HCT116 (cell line): Measurements from ENCODE around the gene ACP7.

Experiments used
- CEBPB ChIP-seq: IDR thresholded peaks from 2 replicates; pipeline ENCODE4 v1.6.1; 2012; ENCODE audit warnings: low read depth
- EZH2 ChIP-seq: fragments of 200-600 bp; sonication (generic); IDR thresholded peaks from 2 replicates; pipeline ENCODE4 v1.6.1; 2017; ENCODE audit warnings: antibody characterized with exemption, mixed run types
- EZH2phosphoT487 ChIP-seq: fragments of 200-600 bp; IDR thresholded peaks from 2 replicates; pipeline ENCODE4 v1.6.1; 2018; ENCODE audit warnings: antibody characterized with exemption, borderline replicate concordance
- JUND ChIP-seq: IDR thresholded peaks from 2 replicates; pipeline ENCODE4 v1.6.1; 2012
- POLR2A ChIP-seq: IDR thresholded peaks from 2 replicates; pipeline ENCODE4 v1.7.0; 2011; ENCODE audit warnings: borderline replicate concordance; ENCODE audit not compliant: insufficient read depth, insufficient read length; ENCODE audit errors: extremely low read depth
- POLR2AphosphoS5 ChIP-seq: IDR thresholded peaks from 2 replicates; pipeline ENCODE4 v1.6.1; 2011; ENCODE audit warnings: mild to moderate bottlenecking, low read depth, low read length, moderate library complexity
- RAD21 ChIP-seq: IDR thresholded peaks from 2 replicates; pipeline ENCODE4 v1.6.1; 2012; ENCODE audit warnings: low read depth, mild to moderate bottlenecking
- TCF7L2 ChIP-seq: IDR thresholded peaks from 2 replicates; pipeline ENCODE4 v1.7.0; 2011; ENCODE audit warnings: borderline replicate concordance, inconsistent platforms; ENCODE audit not compliant: insufficient read depth, insufficient read length; ENCODE audit errors: extremely low read depth
- YY1 ChIP-seq: IDR thresholded peaks from 2 replicates; pipeline ENCODE4 v1.6.1; 2011; ENCODE audit warnings: low read length, low read depth, moderate library complexity, mild to moderate bottlenecking; ENCODE audit not compliant: insufficient replicate concordance; ENCODE audit errors: extremely low read depth
- ZFX ChIP-seq: fragments of 450-650 bp; IDR thresholded peaks from 2 replicates; pipeline ENCODE4 v1.6.1; 2017
- TF ChIP-seq, protein P1 (sequence below), 3 experiments: fragments of 200-600 bp in 1 of 3; sonication (generic) in 1 of 3; IDR thresholded peaks in 2 of 3; conservative IDR thresholded peaks in 1 of 3; 2 replicates each; pipeline ENCODE4 v1.5.1; 2012 to 2017; ENCODE audit warnings: low read depth in 2 of 3, low read length in 2 of 3, antibody characterized with exemption in 1 of 3, borderline replicate concordance in 1 of 3, control low read depth in 1 of 3, mild to moderate bottlenecking in 1 of 3, mixed read lengths in 1 of 3, mixed run types in 1 of 3, moderate library complexity in 1 of 3; ENCODE audit not compliant: insufficient read depth in 1 of 3
- TF ChIP-seq, protein P2 (sequence below): IDR thresholded peaks from 2 replicates; pipeline ENCODE4 v1.6.1; 2011; ENCODE audit warnings: mild to moderate bottlenecking, low read length, moderate library complexity; ENCODE audit not compliant: insufficient replicate concordance; ENCODE audit errors: extremely low read depth
- TF ChIP-seq, protein P3 (sequence below): IDR thresholded peaks from 2 replicates; pipeline ENCODE4 v1.6.1; 2012
- TF ChIP-seq, protein P4 (sequence below): IDR thresholded peaks from 2 replicates; pipeline ENCODE4 v1.6.1; 2012

DNA sequence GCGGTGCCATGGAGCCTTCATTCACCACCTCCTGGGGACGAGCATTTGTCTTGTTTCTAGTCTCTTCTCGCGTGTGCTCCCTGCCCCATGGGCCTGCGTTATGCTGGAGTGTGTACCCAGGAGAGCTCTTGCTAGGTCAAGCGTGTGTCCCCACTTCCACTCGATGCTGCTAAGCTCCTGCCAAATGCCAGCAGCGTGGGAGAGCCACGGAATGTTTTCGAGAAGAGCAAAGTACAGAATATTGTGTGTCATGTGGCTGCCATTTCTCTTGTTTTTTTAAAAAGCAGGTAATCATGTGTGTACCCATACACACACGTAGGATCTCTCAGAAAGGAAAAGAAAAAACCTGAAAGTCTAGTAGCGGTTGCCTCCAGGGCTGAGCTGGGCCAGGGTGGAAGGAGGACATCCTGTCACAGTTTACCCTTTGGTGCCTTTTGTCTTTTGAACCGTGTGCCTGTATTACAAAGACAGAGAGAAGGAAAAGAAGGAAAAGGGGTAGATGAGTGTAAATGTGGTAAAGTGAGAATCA is 70.0 kb downstream of the ACP7 start:
- TF ChIP-seq POLR2A (no peak), ZFX (no peak), EZH2phosphoT487 (no peak), JUND (no peak), POLR2AphosphoS5 (no peak), EZH2 (no peak), RAD21 (no peak), YY1 (no peak), CEBPB (no peak), TCF7L2 (no peak)
- TF ChIP-seq, protein P1, sequence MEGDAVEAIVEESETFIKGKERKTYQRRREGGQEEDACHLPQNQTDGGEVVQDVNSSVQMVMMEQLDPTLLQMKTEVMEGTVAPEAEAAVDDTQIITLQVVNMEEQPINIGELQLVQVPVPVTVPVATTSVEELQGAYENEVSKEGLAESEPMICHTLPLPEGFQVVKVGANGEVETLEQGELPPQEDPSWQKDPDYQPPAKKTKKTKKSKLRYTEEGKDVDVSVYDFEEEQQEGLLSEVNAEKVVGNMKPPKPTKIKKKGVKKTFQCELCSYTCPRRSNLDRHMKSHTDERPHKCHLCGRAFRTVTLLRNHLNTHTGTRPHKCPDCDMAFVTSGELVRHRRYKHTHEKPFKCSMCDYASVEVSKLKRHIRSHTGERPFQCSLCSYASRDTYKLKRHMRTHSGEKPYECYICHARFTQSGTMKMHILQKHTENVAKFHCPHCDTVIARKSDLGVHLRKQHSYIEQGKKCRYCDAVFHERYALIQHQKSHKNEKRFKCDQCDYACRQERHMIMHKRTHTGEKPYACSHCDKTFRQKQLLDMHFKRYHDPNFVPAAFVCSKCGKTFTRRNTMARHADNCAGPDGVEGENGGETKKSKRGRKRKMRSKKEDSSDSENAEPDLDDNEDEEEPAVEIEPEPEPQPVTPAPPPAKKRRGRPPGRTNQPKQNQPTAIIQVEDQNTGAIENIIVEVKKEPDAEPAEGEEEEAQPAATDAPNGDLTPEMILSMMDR (IDR thresholded peaks at IDR 0.05 in 2 of 3, conservative IDR thresholded peaks at IDR 0.05 in 1 of 3; ENCODE audit: borderline replicate concordance in 1 of 3, insufficient read depth in 1 of 3, low read depth in 2 of 3, low read length in 2 of 3) = peak in 1 of 3 experiments; percentile 23; a peak in 1 of 6 replicates
- TF ChIP-seq, protein P2, sequence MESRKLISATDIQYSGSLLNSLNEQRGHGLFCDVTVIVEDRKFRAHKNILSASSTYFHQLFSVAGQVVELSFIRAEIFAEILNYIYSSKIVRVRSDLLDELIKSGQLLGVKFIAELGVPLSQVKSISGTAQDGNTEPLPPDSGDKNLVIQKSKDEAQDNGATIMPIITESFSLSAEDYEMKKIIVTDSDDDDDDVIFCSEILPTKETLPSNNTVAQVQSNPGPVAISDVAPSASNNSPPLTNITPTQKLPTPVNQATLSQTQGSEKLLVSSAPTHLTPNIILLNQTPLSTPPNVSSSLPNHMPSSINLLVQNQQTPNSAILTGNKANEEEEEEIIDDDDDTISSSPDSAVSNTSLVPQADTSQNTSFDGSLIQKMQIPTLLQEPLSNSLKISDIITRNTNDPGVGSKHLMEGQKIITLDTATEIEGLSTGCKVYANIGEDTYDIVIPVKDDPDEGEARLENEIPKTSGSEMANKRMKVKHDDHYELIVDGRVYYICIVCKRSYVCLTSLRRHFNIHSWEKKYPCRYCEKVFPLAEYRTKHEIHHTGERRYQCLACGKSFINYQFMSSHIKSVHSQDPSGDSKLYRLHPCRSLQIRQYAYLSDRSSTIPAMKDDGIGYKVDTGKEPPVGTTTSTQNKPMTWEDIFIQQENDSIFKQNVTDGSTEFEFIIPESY = no peak
- TF ChIP-seq, protein P3, sequence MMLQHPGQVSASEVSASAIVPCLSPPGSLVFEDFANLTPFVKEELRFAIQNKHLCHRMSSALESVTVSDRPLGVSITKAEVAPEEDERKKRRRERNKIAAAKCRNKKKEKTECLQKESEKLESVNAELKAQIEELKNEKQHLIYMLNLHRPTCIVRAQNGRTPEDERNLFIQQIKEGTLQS = no peak
- TF ChIP-seq, protein P4, sequence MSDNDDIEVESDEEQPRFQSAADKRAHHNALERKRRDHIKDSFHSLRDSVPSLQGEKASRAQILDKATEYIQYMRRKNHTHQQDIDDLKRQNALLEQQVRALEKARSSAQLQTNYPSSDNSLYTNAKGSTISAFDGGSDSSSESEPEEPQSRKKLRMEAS = no peak
